HG03159 (cell line): Measurements from ENCODE around the gene CRHR2.

Experiments
- ATAC-seq: cut with Tn5 transposase; IDR thresholded peaks from one replicate; pipeline ENCODE4 v1.9.1; 2021; ENCODE audit warnings: mild to moderate bottlenecking, moderate library complexity; ENCODE audit not compliant: unreplicated experiment

The CRHR2 gene

GRCh38 chr7:30707391-30708357, 25.4 kb upstream of the CRHR2 start:
- ATAC-seq, result no peak

- ATAC-seq, result no peak
These were observed 24.7 kb upstream of the CRHR2 start for GRCh38 chr7:30706908-30707307.

GRCh38 chr7:30706316-30706715, 24.1 kb upstream of the CRHR2 start:
- ATAC-seq, result no peak

GRCh38 chr7:30705596-30705995, 23.3 kb upstream of the CRHR2 start:
- ATAC-seq, result no peak

- no peak for ATAC-seq
These were observed 22.8 kb upstream of the CRHR2 start for GRCh38 chr7:30705008-30705407.

GRCh38 chr7:30703756-30704155, 21.5 kb upstream of the CRHR2 start:
- ATAC-seq, result no peak

- no peak for ATAC-seq
These were observed 19.9 kb upstream of the CRHR2 start for GRCh38 chr7:30702200-30702599.

- no peak for ATAC-seq
These were observed 18.7 kb upstream of the CRHR2 start for GRCh38 chr7:30700941-30701340.

GRCh38 chr7:30699706-30700495, 17.6 kb upstream of the CRHR2 start:
- ATAC-seq, result no peak

GRCh38 chr7:30698481-30698880, 16.2 kb upstream of the CRHR2 start:
- no peak for ATAC-seq

GRCh38 chr7:30697719-30698460, 15.6 kb upstream of the CRHR2 start:
- ATAC-seq, result no peak

GRCh38 chr7:30694774-30695721, 12.8 kb upstream of the CRHR2 start:
- ATAC-seq, result no peak

GRCh38 chr7:30694218-30694745, 12.0 kb upstream of the CRHR2 start:
- ATAC-seq, result no peak

- no peak for ATAC-seq
These were observed 10.6 kb upstream of the CRHR2 start for GRCh38 chr7:30692882-30693281.

- no peak for ATAC-seq
These were observed 10.2 kb upstream of the CRHR2 start for GRCh38 chr7:30692438-30692837.

- no peak for ATAC-seq
These were observed 7.8 kb upstream of the CRHR2 start for GRCh38 chr7:30690011-30690410.

- no peak for ATAC-seq
These were observed 6.5 kb upstream of the CRHR2 start for GRCh38 chr7:30688718-30689221.

- ATAC-seq, result no peak
These were observed 5.3 kb upstream of the CRHR2 start for GRCh38 chr7:30687604-30688003.

GRCh38 chr7:30684351-30684750, 2.1 kb upstream of the CRHR2 start:
- ATAC-seq, result no peak

GRCh38 chr7:30683816-30684215, 1.6 kb upstream of the CRHR2 start:
- no peak for ATAC-seq
